ENCODE data around the gene IDH3B. TPM values are rescaled to one million over a fixed set of nuclear protein-coding genes. Genes with fewer than 3 reads are reported as not detected.

Gene IDH3B
- total RNA-seq, 1 donor from 2014 or later, result 101 TPM

DNA sequence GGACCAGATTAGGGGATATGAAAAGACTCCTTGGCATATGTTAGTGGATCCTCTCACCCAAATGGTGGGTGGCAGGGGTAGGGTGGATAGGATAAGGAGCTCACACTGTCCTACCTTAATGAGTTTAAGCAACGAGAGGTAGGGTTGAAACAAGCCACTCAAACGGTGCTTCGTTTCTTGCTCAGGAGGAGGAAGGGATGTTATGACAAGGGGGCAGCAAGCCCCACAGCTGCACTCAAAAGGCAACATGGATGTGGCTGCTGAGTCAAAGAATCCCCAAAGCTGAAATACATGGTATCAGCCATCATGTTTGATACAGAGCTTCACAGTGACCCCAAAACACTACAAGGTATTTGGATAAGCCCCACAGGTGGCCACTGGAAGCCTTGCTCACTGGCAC, 8.4 kb upstream of the IDH3B start:
- H3K4me1 Mint-ChIP-seq (ENCODE audit: unreplicated experiment), result no peaks in the 10 kb centered on the region
- TF ChIP-seq, protein P1, sequence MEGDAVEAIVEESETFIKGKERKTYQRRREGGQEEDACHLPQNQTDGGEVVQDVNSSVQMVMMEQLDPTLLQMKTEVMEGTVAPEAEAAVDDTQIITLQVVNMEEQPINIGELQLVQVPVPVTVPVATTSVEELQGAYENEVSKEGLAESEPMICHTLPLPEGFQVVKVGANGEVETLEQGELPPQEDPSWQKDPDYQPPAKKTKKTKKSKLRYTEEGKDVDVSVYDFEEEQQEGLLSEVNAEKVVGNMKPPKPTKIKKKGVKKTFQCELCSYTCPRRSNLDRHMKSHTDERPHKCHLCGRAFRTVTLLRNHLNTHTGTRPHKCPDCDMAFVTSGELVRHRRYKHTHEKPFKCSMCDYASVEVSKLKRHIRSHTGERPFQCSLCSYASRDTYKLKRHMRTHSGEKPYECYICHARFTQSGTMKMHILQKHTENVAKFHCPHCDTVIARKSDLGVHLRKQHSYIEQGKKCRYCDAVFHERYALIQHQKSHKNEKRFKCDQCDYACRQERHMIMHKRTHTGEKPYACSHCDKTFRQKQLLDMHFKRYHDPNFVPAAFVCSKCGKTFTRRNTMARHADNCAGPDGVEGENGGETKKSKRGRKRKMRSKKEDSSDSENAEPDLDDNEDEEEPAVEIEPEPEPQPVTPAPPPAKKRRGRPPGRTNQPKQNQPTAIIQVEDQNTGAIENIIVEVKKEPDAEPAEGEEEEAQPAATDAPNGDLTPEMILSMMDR (conservative IDR thresholded peaks at IDR 0.05), result no peak
- no peak overlapping the region for H3K4me3 Mint-ChIP-seq
- no peaks in the 10 kb centered on the region for H3K9me3 Mint-ChIP-seq
- H3K27me3 Mint-ChIP-seq, result peaks cover 46% of the 10 kb centered on the region
- H3K27ac Mint-ChIP-seq, result no peak overlapping the region
- no peak for DNase-seq (ENCODE audit: extremely low spot score, unreplicated experiment)
- H3K36me3 Mint-ChIP-seq, result no peaks in the 10 kb centered on the region

DNA sequence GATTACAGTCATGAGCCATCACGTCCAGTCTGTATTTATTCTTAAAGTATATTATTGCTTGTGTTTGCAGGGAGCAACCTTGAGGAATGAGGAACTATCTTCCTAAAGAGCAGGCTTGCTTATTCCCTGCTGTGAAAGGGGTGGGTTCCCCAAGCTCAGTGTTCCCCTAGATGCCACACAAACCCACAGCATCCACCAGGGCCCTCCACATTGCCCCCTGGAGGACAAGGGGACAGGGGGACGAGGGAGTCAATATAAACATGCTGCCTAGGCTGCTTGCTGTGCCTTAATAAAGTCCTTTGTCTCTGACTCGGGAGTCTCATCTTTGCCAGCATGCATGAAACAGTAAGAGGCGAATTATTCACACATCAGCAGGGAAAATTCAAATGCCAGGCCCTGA, 8.0 kb upstream of the IDH3B start:
- Mint-ChIP-seq H3K27me3 (peaks cover 42% of the 10 kb centered on the region), H3K4me1 (ENCODE audit: unreplicated experiment) (no peaks in the 10 kb centered on the region), H3K36me3 (no peaks in the 10 kb centered on the region), H3K9me3 (no peaks in the 10 kb centered on the region), H3K27ac (no peak overlapping the region), H3K4me3 (no peak overlapping the region)
- TF ChIP-seq, protein P1 (conservative IDR thresholded peaks at IDR 0.05), result peak; percentile 37
- no peak for DNase-seq (ENCODE audit: extremely low spot score, unreplicated experiment)

DNA sequence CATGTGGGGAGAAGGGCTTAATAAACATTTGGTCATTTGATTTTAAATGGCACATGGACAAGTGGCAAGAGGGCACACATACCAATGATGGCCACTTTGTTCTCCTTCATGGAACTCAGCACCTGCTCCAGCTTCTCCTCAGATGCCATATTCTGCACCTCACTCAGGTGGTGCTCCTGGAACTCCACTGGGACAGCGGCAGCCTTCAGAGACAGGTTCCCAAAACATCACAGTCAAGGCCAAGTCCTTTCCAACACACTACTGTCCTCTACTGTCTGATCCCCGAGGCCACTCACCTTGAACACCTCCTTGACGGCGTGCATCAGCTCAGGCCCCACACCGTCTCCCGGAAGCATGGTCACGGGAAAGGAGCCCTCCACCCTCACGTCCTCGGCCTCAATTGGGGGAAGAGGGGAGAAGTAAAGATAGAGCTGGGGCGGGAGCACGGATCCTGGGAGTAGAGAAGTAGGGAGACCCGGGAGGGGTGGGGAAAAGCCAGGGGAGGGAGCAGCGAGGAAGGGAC, 591 bp downstream of the IDH3B start:
- Mint-ChIP-seq H3K36me3 (peaks cover 28% of the 10 kb centered on the region), H3K27me3 (peaks cover 11% of the 10 kb centered on the region), H3K9me3 (no peaks in the 10 kb centered on the region), H3K4me3 (peak overlapping the region; percentile 92), H3K4me1 (ENCODE audit: unreplicated experiment) (peaks cover 14% of the 10 kb centered on the region), H3K27ac (peak overlapping the region; percentile 95)
- no peak for DNase-seq (ENCODE audit: extremely low spot score, unreplicated experiment)
- TF ChIP-seq, protein P1 (conservative IDR thresholded peaks at IDR 0.05), result no peak

DNA sequence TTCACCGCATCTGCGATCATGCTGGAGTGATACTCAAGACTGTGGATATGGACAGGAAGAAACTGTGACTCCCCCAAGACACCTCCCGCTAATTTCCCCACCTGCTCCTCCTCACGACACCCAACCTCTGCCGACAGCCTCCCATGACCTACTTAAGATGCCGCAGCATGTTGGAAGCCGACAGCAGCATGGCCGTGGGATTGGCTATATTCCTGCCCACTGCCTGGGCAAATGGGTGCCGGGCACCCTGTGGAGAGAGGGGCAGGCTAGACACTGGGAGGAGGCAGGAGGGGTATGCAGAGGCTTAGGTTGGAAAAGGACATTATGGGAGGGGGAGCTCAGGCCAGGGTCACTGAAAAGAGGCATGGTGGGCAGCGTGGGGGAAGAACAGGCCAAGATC, 4.5 kb downstream of the IDH3B start:
- Mint-ChIP-seq H3K27me3 (no peaks in the 10 kb centered on the region), H3K36me3 (peaks cover 54% of the 10 kb centered on the region), H3K4me1 (ENCODE audit: unreplicated experiment) (peaks cover 21% of the 10 kb centered on the region), H3K9me3 (no peaks in the 10 kb centered on the region), H3K27ac (peak overlapping the region; percentile 19), H3K4me3 (no peak overlapping the region)
- no peak for DNase-seq (ENCODE audit: extremely low spot score, unreplicated experiment)
- TF ChIP-seq, protein P1 (conservative IDR thresholded peaks at IDR 0.05), result no peak

DNA sequence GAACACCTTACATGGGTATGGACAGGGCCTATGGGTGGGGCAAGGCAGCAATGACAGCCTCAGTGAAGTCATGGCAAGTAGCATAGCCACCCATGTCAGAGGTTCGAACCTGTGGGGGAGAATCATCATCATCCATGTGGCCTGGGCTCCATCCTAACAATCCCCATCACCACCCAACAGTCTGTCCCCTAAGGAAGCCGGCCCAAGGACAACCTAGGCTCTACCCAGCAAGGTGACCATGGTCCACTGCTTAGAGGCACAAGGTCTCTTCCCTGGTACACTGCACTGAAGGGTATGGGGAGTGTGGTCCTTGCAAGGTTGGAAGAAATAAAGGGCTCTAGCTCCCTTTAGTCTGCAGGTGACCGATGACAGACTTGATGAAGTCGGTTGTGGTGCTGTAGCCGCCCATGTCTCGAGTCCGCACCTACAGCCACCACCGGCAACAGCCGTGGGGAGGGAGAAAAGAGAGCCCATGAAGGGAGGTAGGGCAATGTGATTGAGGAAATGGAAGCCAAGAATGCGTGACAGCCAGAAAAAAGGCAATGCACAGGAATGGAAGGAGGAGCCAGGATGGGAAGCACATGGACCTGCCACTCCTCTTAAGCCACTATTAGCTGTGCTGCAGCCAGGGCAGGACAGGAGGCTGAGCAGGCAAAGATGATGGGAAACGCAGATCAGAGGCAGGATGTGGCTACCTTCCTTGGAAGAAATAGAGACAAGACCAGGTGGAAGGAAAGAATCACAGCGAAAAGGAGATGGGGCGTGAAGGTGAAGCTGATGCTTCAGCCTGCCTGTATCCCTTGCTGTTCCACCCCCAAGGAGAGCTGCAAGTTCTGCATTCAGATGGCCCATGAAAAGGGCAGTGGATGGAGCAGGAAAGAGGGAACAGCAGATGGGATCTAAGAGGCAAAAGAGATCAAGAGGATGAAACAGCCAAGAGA, 5.3 kb downstream of the IDH3B start:
- TF ChIP-seq, protein P1 (conservative IDR thresholded peaks at IDR 0.05), result no peak
- H3K4me1 Mint-ChIP-seq (ENCODE audit: unreplicated experiment), result peaks cover 18% of the 10 kb centered on the region
- H3K27me3 Mint-ChIP-seq, result no peaks in the 10 kb centered on the region
- peaks cover 54% of the 10 kb centered on the region for H3K36me3 Mint-ChIP-seq
- no peak for DNase-seq (ENCODE audit: extremely low spot score, unreplicated experiment)
- H3K27ac Mint-ChIP-seq, result peak overlapping the region; percentile 68
- peak overlapping the region; percentile 66 for H3K4me3 Mint-ChIP-seq
- no peaks in the 10 kb centered on the region for H3K9me3 Mint-ChIP-seq
